ENCODE results near the gene POM121C.
A peak's percentile ranks its signal among the peaks of the same experiment; 100 is the strongest.
"Not testable (repeated sequence)": the region's sequence is repeated elsewhere in the genome, so short reads cannot be mapped to it uniquely, and the experiment has no call there.

The POM121C gene

DNA sequence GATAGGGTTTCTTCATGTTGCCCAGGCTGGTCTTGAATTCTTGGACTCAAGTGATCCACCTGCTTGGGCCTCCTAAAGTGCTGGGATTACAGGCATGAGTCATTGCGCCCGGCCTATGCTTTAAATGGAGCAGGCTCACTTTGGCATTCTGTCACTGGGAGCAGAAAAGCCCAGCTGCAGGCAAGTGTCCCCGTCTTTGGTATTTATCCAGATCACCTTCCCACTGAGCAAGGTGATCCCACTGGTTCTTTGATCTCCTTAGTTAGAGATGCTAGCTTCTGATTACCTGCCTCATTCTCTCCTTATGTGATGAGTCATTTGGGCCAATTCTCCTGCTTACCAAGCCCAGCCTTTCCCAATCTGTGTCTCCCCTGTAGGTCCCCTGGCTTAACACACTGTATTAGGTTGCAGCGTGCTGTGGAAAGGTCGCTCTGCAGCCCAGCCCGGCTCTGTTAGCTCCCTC lies 45.3 kb upstream of the POM121C start:
- Histone ChIP-seq H3K9ac (ENCODE audit: low read depth, low read length) (no peak overlapping the region), H3K79me2 (ENCODE audit: insufficient read depth, low read length) (peaks cover 19% of the 10 kb centered on the region), H2AFZ (ENCODE audit: low read depth, low read length) (no peak overlapping the region), H3K4me3 (ENCODE audit: low read depth in 1 of 2, low read length in 2 of 2) (no peak overlapping the region), H3K4me1 (ENCODE audit: insufficient read depth, low read length) (peaks cover 15% of the 10 kb centered on the region), H3K27me3 (ENCODE audit: insufficient read depth, low read length, poor library complexity) (no peaks in the 10 kb centered on the region), H3K9me3 (ENCODE audit: insufficient read depth, low read length, severe bottlenecking) (no peaks in the 10 kb centered on the region), H3K27ac (ENCODE audit: low read length) (no peak overlapping the region), H3K4me2 (ENCODE audit: insufficient read depth, low read length) (no peak overlapping the region), H3K36me3 (ENCODE audit: insufficient read depth, low read length) (no peaks in the 10 kb centered on the region), H4K20me1 (ENCODE audit: insufficient read depth, low read length) (peaks cover 10% of the 10 kb centered on the region; the same call in 1 of the 2 replicates)
- DNase-seq, result no peak
- no peak for ATAC-seq (ENCODE audit: insufficient read depth, low read depth)
- no peak for TF ChIP-seq EZH2 (IDR thresholded peaks at IDR 0.05; ENCODE audit: borderline replicate concordance, low read depth, low read length, severe bottlenecking)
- TF ChIP-seq, protein P1, sequence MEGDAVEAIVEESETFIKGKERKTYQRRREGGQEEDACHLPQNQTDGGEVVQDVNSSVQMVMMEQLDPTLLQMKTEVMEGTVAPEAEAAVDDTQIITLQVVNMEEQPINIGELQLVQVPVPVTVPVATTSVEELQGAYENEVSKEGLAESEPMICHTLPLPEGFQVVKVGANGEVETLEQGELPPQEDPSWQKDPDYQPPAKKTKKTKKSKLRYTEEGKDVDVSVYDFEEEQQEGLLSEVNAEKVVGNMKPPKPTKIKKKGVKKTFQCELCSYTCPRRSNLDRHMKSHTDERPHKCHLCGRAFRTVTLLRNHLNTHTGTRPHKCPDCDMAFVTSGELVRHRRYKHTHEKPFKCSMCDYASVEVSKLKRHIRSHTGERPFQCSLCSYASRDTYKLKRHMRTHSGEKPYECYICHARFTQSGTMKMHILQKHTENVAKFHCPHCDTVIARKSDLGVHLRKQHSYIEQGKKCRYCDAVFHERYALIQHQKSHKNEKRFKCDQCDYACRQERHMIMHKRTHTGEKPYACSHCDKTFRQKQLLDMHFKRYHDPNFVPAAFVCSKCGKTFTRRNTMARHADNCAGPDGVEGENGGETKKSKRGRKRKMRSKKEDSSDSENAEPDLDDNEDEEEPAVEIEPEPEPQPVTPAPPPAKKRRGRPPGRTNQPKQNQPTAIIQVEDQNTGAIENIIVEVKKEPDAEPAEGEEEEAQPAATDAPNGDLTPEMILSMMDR (IDR thresholded peaks at IDR 0.05; ENCODE audit: borderline replicate concordance, extremely low read depth, low read length, poor library complexity, severe bottlenecking), result no peak

DNA sequence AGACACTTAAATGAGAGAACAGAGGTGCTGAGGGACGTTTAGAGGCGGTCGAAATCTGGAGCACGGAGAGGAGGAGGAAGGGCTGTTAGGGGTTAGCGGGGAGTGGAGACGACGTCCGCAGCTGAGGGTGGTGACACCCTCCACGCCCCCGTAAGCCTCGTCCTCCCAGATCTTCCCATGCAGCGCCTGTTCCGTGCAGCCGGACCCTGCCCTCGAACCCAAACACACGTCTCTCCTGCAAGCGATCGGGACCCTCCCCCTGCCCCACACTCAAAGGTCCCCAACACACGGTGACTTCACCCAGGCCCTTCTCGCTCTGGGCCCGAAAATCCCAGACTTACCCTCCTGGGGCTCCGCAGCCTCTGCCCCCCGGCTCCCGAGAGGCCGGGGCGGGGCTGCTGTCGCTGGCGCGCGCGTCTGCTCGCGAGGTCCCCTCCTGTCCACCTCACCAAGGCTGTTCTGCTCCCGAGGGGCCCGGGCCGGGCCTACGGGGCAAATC lies 41.2 kb upstream of the POM121C start:
- ATAC-seq (ENCODE audit: insufficient read depth, low read depth); H3K27me3 ChIP-seq (ENCODE audit: insufficient read depth, low read length, poor library complexity); H3K9me3 ChIP-seq (ENCODE audit: insufficient read depth, low read length, severe bottlenecking); H2AFZ ChIP-seq (ENCODE audit: low read depth, low read length): not testable (repeated sequence)
- peak; percentile 18 for DNase-seq
- peaks cover 23% of the 10 kb centered on the region for H3K4me1 ChIP-seq (ENCODE audit: insufficient read depth, low read length)
- H3K4me2 ChIP-seq (ENCODE audit: insufficient read depth, low read length), result peak overlapping the region; percentile 82
- peak overlapping the region; percentile 93 for H3K9ac ChIP-seq (ENCODE audit: low read depth, low read length)
- H3K36me3 ChIP-seq (ENCODE audit: insufficient read depth, low read length), result peaks cover 36% of the 10 kb centered on the region
- peaks cover 14% of the 10 kb centered on the region; the same call in 1 of the 2 replicates for H4K20me1 ChIP-seq (ENCODE audit: insufficient read depth, low read length)
- peak overlapping the region; percentile 89 for H3K27ac ChIP-seq (ENCODE audit: low read length)
- H3K79me2 ChIP-seq (ENCODE audit: insufficient read depth, low read length), result peaks cover 44% of the 10 kb centered on the region
- H3K4me3 ChIP-seq (ENCODE audit: low read depth in 1 of 2, low read length in 2 of 2), result peak overlapping the region; percentile 78 to 99; a peak in 3 of 4 replicates

DNA sequence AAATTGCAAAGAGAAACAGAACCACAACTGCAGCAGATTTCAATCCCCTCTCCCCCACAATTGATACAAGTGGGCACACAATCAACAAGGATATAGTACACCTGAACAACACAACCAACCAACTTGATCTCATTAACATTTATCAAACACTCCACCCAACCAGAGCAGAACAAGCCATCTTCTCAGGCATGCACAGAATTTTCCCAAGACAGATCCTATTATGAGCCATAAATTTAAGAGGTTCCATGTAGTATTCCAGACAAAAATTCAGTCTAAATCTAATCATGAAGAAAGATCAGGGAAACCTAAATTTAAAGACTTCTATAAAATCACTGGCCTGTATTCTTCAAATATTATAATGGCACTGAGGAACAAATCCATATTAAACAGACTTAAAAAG lies 35.6 kb upstream of the POM121C start:
- peaks cover 49% of the 10 kb centered on the region for H3K36me3 ChIP-seq (ENCODE audit: insufficient read depth, low read length)
- peaks cover 53% of the 10 kb centered on the region for H3K79me2 ChIP-seq (ENCODE audit: insufficient read depth, low read length)
- peaks cover 12% of the 10 kb centered on the region for H3K4me1 ChIP-seq (ENCODE audit: insufficient read depth, low read length)
- H3K9ac ChIP-seq (ENCODE audit: low read depth, low read length); H3K27me3 ChIP-seq (ENCODE audit: insufficient read depth, low read length, poor library complexity); H3K4me3 ChIP-seq (ENCODE audit: low read depth in 1 of 2, low read length in 2 of 2); H3K27ac ChIP-seq (ENCODE audit: low read length); H4K20me1 ChIP-seq (ENCODE audit: insufficient read depth, low read length); DNase-seq; H3K9me3 ChIP-seq (ENCODE audit: insufficient read depth, low read length, severe bottlenecking); H2AFZ ChIP-seq (ENCODE audit: low read depth, low read length); ATAC-seq (ENCODE audit: insufficient read depth, low read depth); H3K4me2 ChIP-seq (ENCODE audit: insufficient read depth, low read length): not testable (repeated sequence)

DNA sequence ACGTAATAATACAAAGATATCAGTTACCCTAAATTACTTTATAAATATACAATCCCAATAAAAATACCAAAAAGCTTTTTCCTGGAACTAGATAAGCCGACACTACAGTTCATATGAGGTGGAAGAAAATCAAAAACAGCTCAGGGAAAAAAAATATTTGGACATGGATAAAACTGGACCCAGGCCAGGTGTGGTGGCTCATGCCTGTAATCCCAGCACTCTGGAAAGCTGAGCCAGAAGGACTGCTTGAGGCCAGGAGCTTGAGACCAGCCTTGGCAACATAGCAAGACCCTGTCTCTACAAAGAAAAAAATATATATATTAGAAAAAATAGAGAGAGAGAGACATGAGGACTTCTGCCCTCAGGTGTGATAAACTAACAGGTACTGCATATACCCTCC lies 32.7 kb upstream of the POM121C start:
- not testable (repeated sequence) for H4K20me1 ChIP-seq (ENCODE audit: insufficient read depth, low read length); H3K4me1 ChIP-seq (ENCODE audit: insufficient read depth, low read length); H3K9ac ChIP-seq (ENCODE audit: low read depth, low read length); H3K4me3 ChIP-seq (ENCODE audit: low read depth in 1 of 2, low read length in 2 of 2); H3K27ac ChIP-seq (ENCODE audit: low read length); H3K9me3 ChIP-seq (ENCODE audit: insufficient read depth, low read length, severe bottlenecking); H3K4me2 ChIP-seq (ENCODE audit: insufficient read depth, low read length); H2AFZ ChIP-seq (ENCODE audit: low read depth, low read length); DNase-seq; ATAC-seq (ENCODE audit: insufficient read depth, low read depth); H3K27me3 ChIP-seq (ENCODE audit: insufficient read depth, low read length, poor library complexity)
- Histone ChIP-seq H3K36me3 (ENCODE audit: insufficient read depth, low read length) (peaks cover 32% of the 10 kb centered on the region), H3K79me2 (ENCODE audit: insufficient read depth, low read length) (peaks cover 33% of the 10 kb centered on the region)

DNA sequence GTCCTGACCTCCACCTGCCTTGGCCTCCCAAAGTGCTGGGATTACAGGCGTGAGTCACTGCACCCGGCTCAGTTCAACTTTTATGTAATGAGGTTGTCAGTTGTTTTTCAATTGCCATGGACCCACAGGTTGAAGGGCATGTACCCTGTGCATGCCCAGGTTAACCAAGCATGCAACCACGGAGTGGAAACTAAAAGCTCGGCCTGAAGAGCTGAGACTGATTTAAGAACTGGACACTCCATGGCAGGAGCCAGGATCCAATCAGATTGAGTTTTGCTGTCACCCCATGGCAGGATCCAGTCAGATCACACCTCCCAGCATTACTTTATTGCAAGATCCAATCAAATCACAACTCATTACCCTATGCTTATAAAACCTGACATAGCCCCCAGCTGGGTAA lies 22.9 kb upstream of the POM121C start:
- not testable (repeated sequence) for H3K36me3 ChIP-seq (ENCODE audit: insufficient read depth, low read length); H3K9me3 ChIP-seq (ENCODE audit: insufficient read depth, low read length, severe bottlenecking); H2AFZ ChIP-seq (ENCODE audit: low read depth, low read length); H4K20me1 ChIP-seq (ENCODE audit: insufficient read depth, low read length); H3K27ac ChIP-seq (ENCODE audit: low read length); H3K27me3 ChIP-seq (ENCODE audit: insufficient read depth, low read length, poor library complexity); H3K9ac ChIP-seq (ENCODE audit: low read depth, low read length); H3K4me3 ChIP-seq (ENCODE audit: low read depth in 1 of 2, low read length in 2 of 2); ATAC-seq (ENCODE audit: insufficient read depth, low read depth); H3K79me2 ChIP-seq (ENCODE audit: insufficient read depth, low read length); DNase-seq; H3K4me2 ChIP-seq (ENCODE audit: insufficient read depth, low read length); H3K4me1 ChIP-seq (ENCODE audit: insufficient read depth, low read length)

DNA sequence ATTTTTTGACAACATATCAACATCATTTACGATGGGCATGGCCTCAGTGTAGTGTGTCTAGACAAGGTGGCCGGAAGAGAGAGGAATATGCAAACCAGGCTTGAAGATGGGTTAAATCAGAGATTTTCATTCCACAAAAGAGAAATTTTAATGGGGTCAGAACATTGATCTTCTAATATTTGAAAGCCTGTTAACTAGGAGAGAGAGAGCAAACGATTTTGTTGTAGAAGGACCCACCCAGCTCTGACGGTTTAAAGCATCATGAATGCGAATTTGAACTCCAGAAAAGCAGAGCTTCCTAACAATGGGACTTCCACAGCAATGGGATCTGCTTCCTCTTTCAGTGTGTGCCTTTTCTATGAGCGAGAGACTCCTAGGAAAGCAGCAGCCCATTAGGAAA lies 5.9 kb upstream of the POM121C start, which contains the start of gene SPDYE5:
SPDYE5 (plus strand) TSS at position 301 of the 400 bp plus-strand sequence. CDS start 1,728 bp downstream, outside the sequence.
- not testable (repeated sequence) for H3K4me1 ChIP-seq (ENCODE audit: insufficient read depth, low read length); DNase-seq; H3K36me3 ChIP-seq (ENCODE audit: insufficient read depth, low read length); ATAC-seq (ENCODE audit: insufficient read depth, low read depth); H3K4me2 ChIP-seq (ENCODE audit: insufficient read depth, low read length); H3K27ac ChIP-seq (ENCODE audit: low read length); H3K4me3 ChIP-seq (ENCODE audit: low read depth in 1 of 2, low read length in 2 of 2); H3K79me2 ChIP-seq (ENCODE audit: insufficient read depth, low read length); H3K27me3 ChIP-seq (ENCODE audit: insufficient read depth, low read length, poor library complexity); H2AFZ ChIP-seq (ENCODE audit: low read depth, low read length); H4K20me1 ChIP-seq (ENCODE audit: insufficient read depth, low read length); H3K9ac ChIP-seq (ENCODE audit: low read depth, low read length); H3K9me3 ChIP-seq (ENCODE audit: insufficient read depth, low read length, severe bottlenecking)

DNA sequence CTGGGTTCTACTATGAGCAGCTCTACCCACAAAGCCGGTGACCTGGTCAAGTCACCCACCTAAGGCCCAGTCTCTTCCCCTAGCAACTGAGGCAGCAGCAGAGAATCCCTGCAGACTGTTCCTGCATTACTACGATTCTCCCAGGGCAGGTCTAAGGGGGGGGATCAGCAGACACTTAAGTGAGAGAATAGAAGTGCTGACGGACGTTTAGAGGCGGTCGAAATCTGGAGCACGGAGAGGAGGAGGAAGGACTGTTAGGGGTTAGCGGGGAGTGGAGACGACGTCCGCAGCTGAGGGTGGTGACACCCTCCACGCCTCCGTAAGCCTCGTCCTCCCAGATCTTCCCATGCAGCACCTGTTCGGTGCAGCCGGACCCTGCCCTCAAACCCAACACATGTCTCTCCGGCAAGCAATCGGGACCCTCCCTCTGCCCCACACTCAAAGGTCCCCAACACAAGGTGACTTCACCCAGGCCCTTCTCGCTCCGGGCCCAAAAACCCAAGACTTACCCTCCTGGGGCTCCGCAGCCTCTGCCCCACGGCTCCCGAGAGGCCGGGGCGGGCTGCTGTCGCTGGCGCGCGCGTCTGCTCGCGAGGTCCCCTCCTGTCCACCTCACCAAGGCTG lies 632 bp downstream of the POM121C start:
- not testable (repeated sequence) for H4K20me1 ChIP-seq (ENCODE audit: insufficient read depth, low read length); ATAC-seq (ENCODE audit: insufficient read depth, low read depth); H3K9me3 ChIP-seq (ENCODE audit: insufficient read depth, low read length, severe bottlenecking); H3K27me3 ChIP-seq (ENCODE audit: insufficient read depth, low read length, poor library complexity)
- peak overlapping the region; percentile 67 for H3K9ac ChIP-seq (ENCODE audit: low read depth, low read length)
- H3K4me1 ChIP-seq (ENCODE audit: insufficient read depth, low read length), result peaks cover 12% of the 10 kb centered on the region
- peak overlapping the region; percentile 71 for H3K27ac ChIP-seq (ENCODE audit: low read length)
- H2AFZ ChIP-seq (ENCODE audit: low read depth, low read length), result peak overlapping the region; percentile 60
- peaks cover 15% of the 10 kb centered on the region for H3K36me3 ChIP-seq (ENCODE audit: insufficient read depth, low read length)
- peaks cover 30% of the 10 kb centered on the region for H3K79me2 ChIP-seq (ENCODE audit: insufficient read depth, low read length)
- H3K4me2 ChIP-seq (ENCODE audit: insufficient read depth, low read length), result peak overlapping the region; percentile 70
- peak; percentile 18 for DNase-seq
- H3K4me3 ChIP-seq (ENCODE audit: low read depth in 1 of 2, low read length in 2 of 2), result peak overlapping the region; percentile 52 to 66; a peak in 3 of 4 replicates
